Esophagus squamous epithelium (tissue), 5 donors: Measurements from ENCODE around the gene DOK6. TPM values are rescaled to one million over a fixed set of nuclear protein-coding genes. Genes with fewer than 3 reads are reported as not detected.

Source experiments
- DNase-seq: peaks from one replicate; lab custom pipeline; 2025; lab: John Stamatoyannopoulos, UW
- H3K27ac ChIP-seq, 4 donors: fragments of 200-600 bp; sonication (generic); one replicate each; pipeline ENCODE4 v1.5.1; 2016 to 2019; ENCODE audit warnings: mild to moderate bottlenecking in 1 of 4
- H3K27me3 ChIP-seq, 4 donors: fragments of 200-600 bp; sonication (generic); 1 replicate in 3 of 4; 2 replicates in 1 of 4; pipeline versions ENCODE4 v1.5.1 to v1.6.0; 2017 to 2021; ENCODE audit warnings: antibody characterized with exemption in 1 of 4
- H3K36me3 ChIP-seq, 3 donors: fragments of 200-600 bp; sonication (generic); one replicate each; pipeline ENCODE4 v1.5.1; 2016 to 2019
- H3K4me1 ChIP-seq, 3 donors: fragments of 200-600 bp; sonication (generic); one replicate each; pipeline ENCODE4 v1.5.1; 2017 to 2019
- H3K4me3 ChIP-seq, 4 donors: fragments of 200-600 bp; sonication (generic); 1 replicate in 3 of 4; 2 replicates in 1 of 4; pipeline ENCODE4 v1.5.1; 2016 to 2019; ENCODE audit warnings: mild to moderate bottlenecking in 2 of 4, moderate library complexity in 1 of 4
- H3K9me3 ChIP-seq, 3 donors: fragments of 200-600 bp; sonication (generic); one replicate each; pipeline ENCODE4 v1.5.1; 2016 to 2019
- CTCF ChIP-seq, 6 experiments: fragments of 450-650 bp in 4 of 6; fragments of 200-600 bp in 2 of 6; sonication (generic) in 2 of 6; IDR thresholded peaks; one replicate each; pipeline ENCODE4 v1.5.1; 2016 to 2019; ENCODE audit warnings: antibody characterized with exemption in 6 of 6, mild to moderate bottlenecking in 4 of 6, moderate library complexity in 4 of 6
- POLR2A ChIP-seq, 4 donors: fragments of 450-650 bp; IDR thresholded peaks; one replicate each; pipeline ENCODE4 v1.6.1; 2017; ENCODE audit warnings: antibody characterized with exemption in 4 of 4, mild to moderate bottlenecking in 4 of 4, moderate library complexity in 3 of 4
- WGBS, 2 donors: methylation state at CpG; one replicate each; pipeline ENCODE4 v1.1.5; 2018; 5-methylcytosine and 5-hydroxymethylcytosine counted together
- intact Hi-C: fragments of 100-400 bp; cut with DNase I; formaldehyde crosslinking; loops from one replicate; pipeline ENCODE4 v1.15.0; 2022
- total RNA-seq, 4 donors: library from RNA; depleted of rRNA; stranded (reverse); fragments of >200 nt; gene quantifications; one replicate each; pipeline ENCODE4 v1.1.0, GENCODE V29; 2016
- donor health status: DM: yes; HTN: yes; CAD: no.

Gene DOK6
- total RNA-seq, 4 donors from 2014 or later = 0.57 to 0.88 TPM; not detected in 2

- TF ChIP-seq CTCF (IDR thresholded peaks at IDR 0.05) (no peak), POLR2A (IDR thresholded peaks at IDR 0.05) (no peak)
Observed at GRCh38 chr18:69580107-69580506, 179.4 kb downstream of the DOK6 start.

GRCh38 chr18:69584429-69584828, 183.7 kb downstream of the DOK6 start:
- no peak for DNase-seq
- Histone ChIP-seq H3K36me3 (no peaks in the 10 kb centered on the region), H3K4me1 (no peaks in the 10 kb centered on the region), H3K4me3 (no peak overlapping the region), H3K27ac (no peak overlapping the region), H3K9me3 (no peaks in the 10 kb centered on the region), H3K27me3 (no peaks in the 10 kb centered on the region)
- TF ChIP-seq CTCF (IDR thresholded peaks at IDR 0.05) (no peak), POLR2A (IDR thresholded peaks at IDR 0.05) (no peak)
- 91 to 94% methylated on average over 6 of the region's 6 CpGs for WGBS, 2 donors
- intact Hi-C loops = no loop called here

More at GRCh38 chr18:69580107-69580506, 179.4 kb downstream of the DOK6 start:
- no peaks in the 10 kb centered on the region for H3K4me1 ChIP-seq
- no peaks in the 10 kb centered on the region for H3K36me3 ChIP-seq
- intact Hi-C loops = no loop called here
- DNase-seq = no peak
- no peak overlapping the region for H3K27ac ChIP-seq
- H3K27me3 ChIP-seq = no peaks in the 10 kb centered on the region
- H3K9me3 ChIP-seq = no peaks in the 10 kb centered on the region
- no peak overlapping the region for H3K4me3 ChIP-seq
- WGBS, 2 donors = 55 to 82% methylated on average over 3 of the region's 3 CpGs

- H3K27ac ChIP-seq = no peak overlapping the region
- H3K4me1 ChIP-seq = no peaks in the 10 kb centered on the region
- no peak for DNase-seq
- H3K36me3 ChIP-seq = no peaks in the 10 kb centered on the region
- H3K27me3 ChIP-seq = no peaks in the 10 kb centered on the region
- intact Hi-C loops = no loop called here
- TF ChIP-seq CTCF (IDR thresholded peaks at IDR 0.05) = no peak
- no peak for TF ChIP-seq POLR2A (IDR thresholded peaks at IDR 0.05)
- H3K4me3 ChIP-seq = no peak overlapping the region
- WGBS, 2 donors = 78 to 80% methylated on average over 1 of the region's 1 CpG
- H3K9me3 ChIP-seq = no peaks in the 10 kb centered on the region
Observed at GRCh38 chr18:69585696-69586095, 185.0 kb downstream of the DOK6 start.

- Histone ChIP-seq H3K27me3 (no peaks in the 10 kb centered on the region), H3K36me3 (no peaks in the 10 kb centered on the region), H3K9me3 (no peaks in the 10 kb centered on the region), H3K4me1 (no peaks in the 10 kb centered on the region), H3K4me3 (no peak overlapping the region), H3K27ac (no peak overlapping the region)
- intact Hi-C loops = no loop called here
- 52 to 59% methylated on average over 4 to 7 of the region's 7 CpGs for WGBS, 2 donors
- no peak for TF ChIP-seq CTCF (IDR thresholded peaks at IDR 0.05)
- TF ChIP-seq POLR2A (IDR thresholded peaks at IDR 0.05) = no peak
- no peak for DNase-seq
Observed at GRCh38 chr18:69586537-69586936, 185.8 kb downstream of the DOK6 start.

- Histone ChIP-seq H3K27ac (no peak overlapping the region), H3K4me1 (no peaks in the 10 kb centered on the region), H3K4me3 (no peak overlapping the region), H3K36me3 (no peaks in the 10 kb centered on the region), H3K27me3 (no peaks in the 10 kb centered on the region), H3K9me3 (no peaks in the 10 kb centered on the region)
- no peak for DNase-seq
- TF ChIP-seq POLR2A (IDR thresholded peaks at IDR 0.05) = no peak
- TF ChIP-seq CTCF (IDR thresholded peaks at IDR 0.05) = no peak
- WGBS, 2 donors = 86 to 92% methylated on average over 3 of the region's 3 CpGs
- intact Hi-C loops = no loop called here
Observed at GRCh38 chr18:69588301-69588700, 187.6 kb downstream of the DOK6 start.
